GM12801 (cell line): Measurements from ENCODE around the gene MCUB.

Source experiments
- TF ChIP-seq, protein P1 (sequence below): IDR thresholded peaks from one replicate; pipeline ENCODE4 v1.5.1; 2011; ENCODE audit warnings: control low read depth; ENCODE audit not compliant: insufficient read length; ENCODE audit errors: extremely low read depth

The MCUB gene

DNA sequence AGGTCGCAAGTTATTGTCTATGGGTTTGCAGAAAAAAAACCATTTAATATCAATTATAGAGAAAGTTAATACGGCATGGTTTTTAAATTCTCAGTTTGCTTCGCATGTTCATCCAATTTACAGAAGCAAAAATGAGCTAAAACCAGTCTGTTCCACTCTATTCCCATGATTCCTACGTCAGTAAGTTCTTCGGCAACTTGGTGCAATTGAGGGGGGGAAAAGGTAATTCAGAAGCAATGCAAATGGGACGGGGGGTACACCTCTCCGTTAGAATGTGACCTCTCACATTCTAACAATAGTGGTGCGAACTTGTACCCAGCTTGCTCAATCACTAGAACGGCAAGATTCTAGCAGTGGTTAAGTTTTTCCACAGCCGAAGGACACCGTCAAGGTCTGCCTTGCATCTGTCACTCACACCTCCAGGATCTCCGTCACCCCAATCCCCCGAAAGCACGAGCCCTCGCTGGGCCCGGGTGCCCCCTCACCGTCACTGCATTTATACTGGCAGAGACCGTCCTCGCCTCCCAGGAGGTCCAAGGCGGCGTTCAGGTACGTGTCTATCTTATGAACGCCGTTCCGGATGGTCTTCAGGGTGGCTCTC, 169.2 kb downstream of the MCUB start:
- TF ChIP-seq, protein P1, sequence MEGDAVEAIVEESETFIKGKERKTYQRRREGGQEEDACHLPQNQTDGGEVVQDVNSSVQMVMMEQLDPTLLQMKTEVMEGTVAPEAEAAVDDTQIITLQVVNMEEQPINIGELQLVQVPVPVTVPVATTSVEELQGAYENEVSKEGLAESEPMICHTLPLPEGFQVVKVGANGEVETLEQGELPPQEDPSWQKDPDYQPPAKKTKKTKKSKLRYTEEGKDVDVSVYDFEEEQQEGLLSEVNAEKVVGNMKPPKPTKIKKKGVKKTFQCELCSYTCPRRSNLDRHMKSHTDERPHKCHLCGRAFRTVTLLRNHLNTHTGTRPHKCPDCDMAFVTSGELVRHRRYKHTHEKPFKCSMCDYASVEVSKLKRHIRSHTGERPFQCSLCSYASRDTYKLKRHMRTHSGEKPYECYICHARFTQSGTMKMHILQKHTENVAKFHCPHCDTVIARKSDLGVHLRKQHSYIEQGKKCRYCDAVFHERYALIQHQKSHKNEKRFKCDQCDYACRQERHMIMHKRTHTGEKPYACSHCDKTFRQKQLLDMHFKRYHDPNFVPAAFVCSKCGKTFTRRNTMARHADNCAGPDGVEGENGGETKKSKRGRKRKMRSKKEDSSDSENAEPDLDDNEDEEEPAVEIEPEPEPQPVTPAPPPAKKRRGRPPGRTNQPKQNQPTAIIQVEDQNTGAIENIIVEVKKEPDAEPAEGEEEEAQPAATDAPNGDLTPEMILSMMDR, result no peak

DNA sequence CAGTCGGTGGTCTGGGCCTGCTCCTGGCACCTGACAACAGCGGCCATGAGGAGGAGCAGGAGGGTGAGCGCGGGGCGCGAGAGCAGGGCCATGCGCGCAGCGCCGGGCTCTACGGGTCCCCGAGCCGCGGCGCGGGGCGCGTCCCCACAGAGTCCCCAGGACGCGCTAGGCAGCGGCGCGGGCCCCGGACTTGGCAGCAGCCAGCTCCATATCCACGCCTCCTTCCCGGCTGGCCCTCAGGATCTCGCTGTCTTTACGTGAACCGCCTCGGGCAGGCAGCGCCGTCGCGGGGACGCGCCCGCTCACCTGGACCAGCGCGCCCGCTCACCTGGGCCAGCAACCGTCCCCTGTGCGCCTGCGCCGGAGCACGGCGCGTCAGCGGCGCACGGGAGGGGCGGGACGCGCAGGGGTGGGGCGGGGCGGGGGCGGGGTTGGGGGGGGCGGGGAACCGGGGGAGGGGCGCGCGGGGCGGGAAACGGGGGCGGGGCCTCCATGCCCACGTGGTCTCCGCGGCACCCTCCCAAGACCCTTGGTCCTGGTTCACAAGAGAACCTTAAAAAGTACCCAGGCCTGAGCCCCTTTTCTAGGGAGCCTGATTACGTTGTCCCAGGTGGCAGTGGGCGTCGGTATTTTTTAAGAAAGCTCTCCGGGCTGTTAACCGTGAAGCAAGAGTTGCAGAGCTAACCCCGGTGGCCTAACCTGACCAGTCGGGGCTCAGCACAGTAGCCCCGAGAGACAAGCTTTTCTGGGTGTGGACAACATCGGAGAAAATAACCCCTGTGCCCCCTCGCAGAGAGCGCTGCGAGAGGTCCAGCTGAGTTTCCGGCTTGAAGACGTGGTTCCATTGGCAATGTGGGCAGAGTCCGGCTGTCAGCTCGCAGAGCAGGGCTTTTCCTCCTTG, 169.9 kb downstream of the MCUB start, which contains the start of gene PLA2G12A:
PLA2G12A (minus strand) TSS at position 353 of the 901 bp plus-strand sequence; CDS start at position 92, 261 bp downstream.
- TF ChIP-seq, protein P1, result no peak

DNA sequence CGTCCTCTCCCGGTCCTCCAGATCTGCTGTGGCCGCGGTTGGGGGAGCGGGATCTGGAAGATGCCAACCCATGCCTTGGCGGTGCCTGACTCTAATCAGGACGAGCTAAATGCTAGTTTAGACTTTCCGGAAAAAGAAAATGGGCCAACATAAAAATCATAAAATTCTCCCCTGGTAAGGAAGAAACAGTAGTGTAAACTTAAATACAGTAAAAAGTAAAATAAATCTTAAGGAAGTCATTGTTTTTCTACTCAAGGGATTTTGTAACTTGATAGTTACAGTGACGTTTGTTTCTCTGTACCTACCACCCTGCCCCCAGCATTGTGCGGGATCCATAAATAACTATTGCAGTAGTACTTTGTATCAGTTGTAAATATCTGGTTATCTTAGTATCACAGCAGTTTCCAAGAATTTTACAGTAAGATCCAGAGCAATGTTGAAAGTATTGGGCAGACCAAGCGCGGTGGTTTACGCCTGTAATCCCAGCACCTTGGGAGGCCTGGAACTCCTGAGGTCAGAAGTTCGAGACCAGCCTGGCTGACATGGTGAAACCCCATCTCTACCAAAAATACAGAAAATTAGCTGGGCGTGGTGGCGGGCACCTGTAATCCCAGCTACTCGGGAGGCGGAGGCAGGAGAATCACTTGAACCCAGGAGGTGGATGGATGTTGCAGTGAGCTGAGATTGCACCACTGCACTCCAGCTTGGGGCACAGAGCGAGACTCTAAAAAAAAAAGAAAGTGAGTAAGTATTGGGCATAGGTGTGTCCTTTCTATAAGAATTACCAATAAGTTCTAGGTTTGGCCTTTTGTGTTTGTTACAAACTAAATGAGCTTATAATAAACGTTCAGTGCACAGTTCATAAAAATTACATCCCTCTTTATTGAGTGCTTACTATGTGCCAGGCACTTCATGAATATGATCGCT, 170.8 kb downstream of the MCUB start:
- TF ChIP-seq, protein P1, result no peak

DNA sequence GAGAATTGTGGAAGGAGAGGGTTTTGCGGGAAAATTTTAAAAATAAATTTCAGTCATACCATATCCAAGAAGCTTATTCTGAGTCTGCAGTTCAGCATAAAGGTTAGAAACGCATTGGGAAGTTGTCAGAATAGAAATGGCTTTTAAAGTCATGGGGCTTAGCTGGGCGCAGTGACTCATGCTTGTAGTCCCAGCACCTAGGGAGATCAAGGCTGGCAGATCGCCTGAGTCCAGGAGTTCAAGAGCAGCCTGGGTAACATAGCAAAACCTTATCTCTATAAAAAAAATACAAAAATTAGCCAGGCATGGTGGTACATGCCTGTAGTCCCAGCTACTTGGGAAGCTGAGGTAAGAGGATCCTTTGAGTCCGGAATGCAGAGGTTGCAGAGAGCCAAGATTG, 173.7 kb downstream of the MCUB start:
- TF ChIP-seq, protein P1, result no peak

DNA sequence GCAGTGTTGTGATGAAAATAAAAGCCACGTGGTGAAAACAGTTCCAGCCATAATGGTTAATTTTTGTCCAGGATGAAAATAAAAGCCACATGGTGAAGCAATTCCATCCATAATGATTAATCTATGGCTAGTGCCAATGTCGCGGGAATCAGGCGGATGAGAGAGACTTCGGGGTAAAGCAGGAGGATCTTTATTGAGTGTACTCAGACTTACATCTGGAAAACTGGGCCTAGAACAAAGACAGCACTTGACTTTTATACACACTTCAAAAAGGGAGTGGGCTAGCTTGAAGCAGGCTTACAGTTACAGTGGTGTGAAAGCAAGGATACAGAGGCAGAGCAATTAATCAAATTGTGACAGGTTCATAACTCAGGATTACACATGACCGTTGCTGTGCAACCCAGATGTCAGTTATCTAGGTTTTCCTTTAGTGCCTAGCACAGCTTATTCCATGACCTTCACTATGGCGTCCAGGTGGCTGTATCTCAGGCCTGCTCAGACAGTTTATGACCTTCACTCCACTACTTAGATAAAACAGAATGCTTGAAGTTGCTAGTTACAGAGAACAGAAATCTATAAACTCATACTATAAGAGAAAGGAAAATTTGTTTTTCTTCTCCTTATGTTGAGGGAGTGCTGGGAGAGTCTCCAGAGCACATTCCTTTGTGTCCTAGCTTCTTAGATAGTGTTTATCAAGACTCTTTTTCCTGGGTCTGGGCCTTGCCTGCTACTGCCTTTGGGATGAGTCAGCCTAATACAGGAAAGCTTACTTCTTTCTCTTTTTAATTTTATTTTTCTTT, 175.7 kb downstream of the MCUB start:
- TF ChIP-seq, protein P1, result no peak
